GM21786 (cell line): ENCODE measurements around the gene PEX10.
"Not testable (repeated sequence)": the region's sequence is repeated elsewhere in the genome, so short reads cannot be mapped to it uniquely, and the experiment has no call there.

ENCODE experiments used
- ATAC-seq: cut with Tn5 transposase; IDR thresholded peaks from one replicate; pipeline ENCODE4 v1.9.1; 2021; ENCODE audit not compliant: unreplicated experiment

PEX10 gene

DNA sequence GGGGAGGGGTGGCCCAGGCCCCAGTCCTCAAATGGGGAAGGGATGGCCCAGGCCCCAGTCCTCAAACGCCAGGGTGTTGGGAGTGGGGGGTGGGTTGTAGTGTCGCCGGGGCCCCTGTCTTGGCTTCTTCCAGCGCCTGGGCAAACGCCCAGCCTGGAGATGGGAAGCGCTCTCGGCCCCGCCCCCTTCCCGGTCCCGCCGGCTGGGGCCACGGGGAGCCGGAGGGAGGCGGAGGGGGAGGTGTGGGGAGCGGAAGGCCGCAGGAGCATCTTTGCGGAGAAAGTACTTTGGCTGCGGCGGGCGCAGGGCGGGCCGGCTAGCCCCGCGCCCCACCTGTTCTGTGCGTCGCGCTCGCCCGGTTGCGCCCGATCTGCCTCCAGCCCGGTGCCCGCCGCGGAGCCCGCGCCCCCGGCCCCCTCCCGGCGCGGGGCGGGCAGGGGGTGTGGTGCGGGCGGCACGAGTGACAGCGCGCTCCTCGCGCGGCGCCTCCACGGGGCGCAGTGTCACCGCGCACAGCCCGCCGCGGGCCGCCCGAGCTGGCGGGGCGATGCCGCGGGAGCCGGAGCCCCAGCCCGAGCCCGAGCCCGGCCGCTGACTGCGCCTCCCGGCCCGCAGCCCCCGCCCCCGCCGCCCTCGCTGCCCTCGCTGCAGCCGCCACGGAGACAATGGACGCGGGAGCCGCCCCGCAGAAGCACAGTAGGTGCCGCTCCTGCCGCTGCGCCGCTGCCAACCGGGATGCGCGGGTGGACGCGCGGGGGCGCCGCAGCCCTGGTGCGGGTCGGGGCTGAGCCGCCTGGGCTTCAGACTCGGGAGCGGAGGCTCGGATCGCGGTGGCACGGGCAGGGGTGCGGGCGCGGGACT lies 31.1 kb upstream of the PEX10 start:
- ATAC-seq, result no peak

DNA sequence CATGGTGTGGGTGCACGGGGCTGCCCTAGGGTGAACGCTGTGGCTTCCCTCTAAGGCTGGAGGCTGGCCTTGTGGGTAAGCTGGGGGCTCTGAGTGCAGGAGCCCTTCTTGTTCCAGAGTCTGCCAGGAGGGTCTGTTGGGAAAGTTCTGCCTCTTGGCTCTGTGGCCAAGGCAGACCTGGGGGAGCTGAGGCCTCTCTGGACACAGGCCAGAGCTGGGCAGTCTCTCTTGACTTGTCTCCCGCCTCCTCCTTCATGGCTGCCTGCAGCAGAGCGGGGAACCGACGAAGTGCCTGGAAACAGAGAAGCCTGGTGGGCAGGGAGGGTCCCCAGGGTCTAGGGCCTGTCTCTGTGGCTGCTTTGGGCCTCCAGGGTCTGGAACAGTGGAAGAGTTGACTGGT lies 30.3 kb upstream of the PEX10 start:
- no peak for ATAC-seq

DNA sequence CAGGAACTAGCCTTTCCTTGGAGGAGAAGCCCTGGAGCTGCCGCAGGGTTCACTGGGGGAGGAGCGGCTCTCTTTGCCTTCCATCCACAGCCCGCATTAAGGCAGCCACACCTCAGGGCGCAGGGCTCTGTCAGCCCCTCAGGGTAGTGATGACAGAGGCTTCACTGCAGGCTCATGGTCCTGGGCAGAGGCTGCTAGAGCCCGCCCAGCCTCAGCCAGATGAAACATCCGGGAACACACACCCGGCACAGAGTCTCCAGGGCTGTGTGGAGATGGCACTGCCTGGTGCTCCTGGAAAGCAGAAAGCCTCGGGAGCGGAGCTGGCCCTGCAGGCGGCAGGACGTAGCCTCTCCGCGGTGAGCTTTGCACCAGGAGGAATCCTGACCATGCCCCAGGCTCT lies 29.4 kb upstream of the PEX10 start:
- ATAC-seq, result no peak

DNA sequence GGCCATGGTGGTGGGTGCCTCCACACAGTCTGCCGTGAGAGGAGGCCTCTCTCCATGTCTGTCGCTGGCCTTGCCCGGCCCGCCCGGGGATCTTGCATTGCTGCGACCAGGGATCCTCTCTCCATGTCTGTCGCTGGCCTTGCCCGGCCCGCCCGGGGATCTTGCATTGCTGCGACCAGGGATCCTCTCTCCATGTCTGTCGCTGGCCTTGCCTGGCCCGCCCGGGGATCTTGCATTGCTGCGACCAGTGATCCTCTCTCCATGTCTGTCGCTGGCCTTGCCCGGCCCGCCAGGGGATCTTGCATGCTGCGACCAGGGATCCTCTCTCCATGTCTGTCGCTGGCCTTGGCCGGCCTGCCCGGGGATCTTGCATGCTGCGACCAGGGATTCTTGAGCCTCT lies 28.0 kb upstream of the PEX10 start:
- ATAC-seq, result not testable (repeated sequence)

DNA sequence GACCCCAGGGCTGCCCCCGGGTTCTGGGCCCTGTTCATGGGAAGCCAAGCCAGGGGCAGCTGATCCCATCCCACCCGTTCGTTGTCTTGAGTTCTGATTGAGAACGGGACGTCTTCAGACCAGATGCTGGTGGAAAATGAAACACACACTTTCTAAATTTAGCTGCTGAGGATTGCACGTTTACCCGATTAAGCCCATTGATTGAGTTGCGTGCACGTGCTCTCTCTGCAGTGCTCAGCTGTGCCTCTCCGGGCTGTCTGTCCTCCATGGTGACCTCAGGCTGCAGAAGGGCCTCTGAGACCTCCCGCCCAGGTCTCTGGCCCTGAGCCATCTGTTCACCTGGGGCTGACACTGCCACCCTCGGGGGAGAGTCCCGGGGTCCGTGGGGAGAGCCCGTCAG lies 27.0 kb upstream of the PEX10 start:
- ATAC-seq, result no peak

DNA sequence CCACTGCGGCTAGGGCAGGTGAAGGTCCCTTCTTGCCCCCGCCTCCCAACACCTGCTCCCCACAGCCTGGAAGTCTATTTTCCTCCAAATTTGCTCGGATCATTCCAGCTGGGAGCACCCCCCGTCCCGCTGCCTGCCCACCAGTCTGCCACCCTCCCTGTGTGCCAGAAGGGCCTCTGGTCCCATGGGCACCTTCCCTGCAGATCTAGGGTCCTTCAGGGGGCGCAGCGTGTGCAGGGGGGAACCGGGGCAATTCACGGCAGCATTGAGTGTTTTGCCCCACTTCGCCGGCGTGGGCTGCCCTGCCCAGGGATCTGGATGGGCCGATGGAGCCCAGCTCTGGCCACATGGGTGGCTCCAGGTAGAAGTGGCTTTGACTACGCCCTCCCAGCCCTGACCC lies 26.3 kb upstream of the PEX10 start:
- ATAC-seq, result no peak

DNA sequence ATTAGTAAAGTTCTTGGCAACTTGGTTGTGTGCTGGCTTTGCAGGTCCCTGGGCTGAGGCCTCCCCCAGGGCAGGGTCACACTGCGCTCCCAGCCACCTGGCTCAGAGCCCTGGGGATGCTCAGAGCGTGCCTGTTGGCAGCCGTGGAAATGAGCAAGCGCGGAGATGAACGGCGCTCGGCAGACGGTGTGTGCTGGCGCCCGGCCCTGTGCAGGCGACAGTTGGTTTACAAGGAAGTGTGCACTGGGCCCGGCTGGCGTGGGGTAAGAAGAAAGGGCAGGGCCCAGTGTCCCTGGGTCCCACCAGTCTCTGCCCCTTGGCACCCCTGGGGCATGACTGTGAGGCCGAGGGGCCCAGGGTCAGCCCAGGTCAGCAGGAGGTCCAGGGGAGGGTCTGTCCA lies 25.7 kb upstream of the PEX10 start:
- ATAC-seq, result no peak

DNA sequence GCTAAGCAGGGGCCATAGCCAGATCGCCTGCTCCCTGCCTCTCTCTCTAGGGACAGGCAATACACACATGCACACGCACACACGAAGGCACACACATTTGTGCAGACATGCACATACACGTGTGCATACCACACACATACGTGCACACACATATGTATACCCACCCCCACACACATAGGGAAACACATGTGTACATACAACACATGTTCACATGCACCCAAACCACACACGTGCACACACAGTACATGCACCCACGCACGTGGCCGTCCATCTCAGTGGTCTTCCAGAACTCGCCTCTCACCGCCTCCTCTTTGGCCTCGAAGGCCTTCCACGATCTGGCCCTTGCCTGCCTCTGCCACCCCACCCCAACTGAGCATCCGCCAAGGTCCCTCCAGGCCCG lies 25.3 kb upstream of the PEX10 start:
- no peak for ATAC-seq

DNA sequence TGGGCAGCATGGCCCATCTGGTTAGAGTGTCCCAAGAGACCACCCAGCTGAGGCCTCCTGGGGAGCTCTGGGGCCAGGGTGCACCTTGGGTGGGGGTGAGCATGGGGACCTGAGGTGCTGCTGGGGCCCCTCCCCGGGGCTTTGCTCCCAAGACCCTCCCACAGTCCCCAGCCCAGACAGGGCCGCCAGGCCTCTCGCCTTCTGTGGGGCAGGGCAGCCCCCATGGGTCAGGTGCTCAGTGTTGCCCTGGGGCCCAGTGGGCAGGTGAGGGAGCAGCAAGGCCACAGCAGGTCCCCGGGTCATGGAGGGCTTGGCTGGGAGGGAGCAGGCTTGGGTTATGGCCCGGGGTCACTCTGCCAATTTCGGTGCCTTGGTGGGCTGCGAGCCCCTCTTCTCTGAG lies 24.5 kb upstream of the PEX10 start:
- ATAC-seq, result no peak

DNA sequence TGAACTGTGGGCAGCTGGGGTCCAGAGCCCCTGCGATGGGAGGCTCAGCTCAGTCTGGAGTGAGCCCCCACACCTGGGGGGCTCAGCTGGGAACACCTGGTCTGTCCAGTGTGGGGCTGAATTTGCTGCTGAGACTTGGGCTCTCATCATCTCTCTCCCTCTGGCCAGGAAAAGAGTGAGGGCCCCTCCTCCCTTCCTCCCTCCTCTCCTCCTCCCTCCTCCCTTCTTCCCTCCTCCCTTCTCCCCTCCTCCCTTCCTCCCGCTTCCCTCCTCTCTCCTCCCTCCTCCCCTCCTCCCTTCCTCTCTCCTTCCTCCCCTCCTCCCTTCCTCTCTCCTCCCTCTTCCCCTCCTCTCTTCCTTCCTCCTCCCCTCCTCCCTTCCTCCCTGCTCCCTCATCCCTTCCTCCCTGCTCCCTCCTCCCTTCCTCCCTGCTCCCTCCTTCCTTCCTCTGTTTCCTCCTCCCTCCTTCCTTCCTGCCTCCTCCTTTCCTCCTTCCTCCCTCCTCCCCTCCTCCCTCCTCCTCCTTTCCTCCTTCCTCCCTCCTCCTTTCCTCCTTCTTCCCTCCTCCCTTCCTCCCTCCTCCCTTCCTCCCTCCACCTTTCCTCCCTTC lies 23.5 kb upstream of the PEX10 start:
- ATAC-seq, result no peak

DNA sequence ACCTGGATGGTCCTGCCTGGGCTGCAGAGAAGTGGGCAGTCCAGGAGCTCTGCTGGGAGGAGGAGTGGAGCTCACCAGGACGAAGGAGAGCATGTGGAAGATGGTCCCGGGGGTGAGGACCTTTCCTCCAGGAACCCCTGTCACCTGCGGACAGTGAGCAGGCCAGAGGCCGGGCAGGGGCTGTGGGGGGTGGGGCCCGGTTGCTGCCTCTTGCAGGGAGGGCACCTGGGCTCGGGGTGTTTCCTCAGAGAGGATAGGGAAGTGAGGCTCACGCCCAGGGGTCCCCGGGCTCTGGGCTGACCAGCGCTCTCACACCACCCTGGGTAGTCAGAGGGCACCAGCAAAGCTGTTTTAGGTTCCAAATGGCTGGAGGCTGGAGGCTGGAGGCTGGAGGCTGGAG lies 22.7 kb upstream of the PEX10 start:
- ATAC-seq, result no peak

DNA sequence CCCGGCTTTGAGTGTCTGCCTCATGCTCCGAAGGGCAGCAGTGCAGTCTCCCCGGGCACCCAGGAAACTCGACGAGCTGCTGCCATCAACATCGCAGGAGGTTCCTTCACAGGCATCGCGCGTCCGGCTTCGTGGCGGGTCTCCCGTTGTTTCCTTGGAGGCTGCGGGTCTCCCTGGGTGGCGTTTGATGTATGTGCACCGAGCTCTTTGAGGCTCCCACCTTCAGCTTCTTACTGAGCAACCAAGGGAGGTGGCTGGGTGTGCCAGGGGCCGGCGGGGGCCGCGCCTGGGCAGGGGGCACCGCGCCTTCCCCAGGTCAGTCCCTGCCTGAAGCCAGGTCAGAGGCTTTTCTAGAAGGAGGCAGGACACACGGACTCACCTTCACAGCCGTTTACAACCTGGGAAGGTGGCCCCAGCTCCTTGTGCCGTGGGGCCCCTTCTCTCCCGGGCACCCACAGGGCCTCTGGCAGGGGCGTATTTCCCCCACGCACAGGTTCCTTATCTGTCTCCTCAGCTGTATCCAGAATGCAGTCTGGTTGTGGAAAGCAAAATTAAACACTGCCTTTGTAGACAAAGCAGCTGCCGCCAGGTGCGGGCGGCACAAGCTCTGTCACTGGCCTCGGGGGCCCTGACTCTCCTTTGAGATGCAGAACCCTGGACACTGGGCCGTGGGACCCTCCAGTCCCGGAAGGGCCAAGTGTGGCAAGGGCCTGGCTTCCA lies 21.7 kb upstream of the PEX10 start:
- no peak for ATAC-seq

DNA sequence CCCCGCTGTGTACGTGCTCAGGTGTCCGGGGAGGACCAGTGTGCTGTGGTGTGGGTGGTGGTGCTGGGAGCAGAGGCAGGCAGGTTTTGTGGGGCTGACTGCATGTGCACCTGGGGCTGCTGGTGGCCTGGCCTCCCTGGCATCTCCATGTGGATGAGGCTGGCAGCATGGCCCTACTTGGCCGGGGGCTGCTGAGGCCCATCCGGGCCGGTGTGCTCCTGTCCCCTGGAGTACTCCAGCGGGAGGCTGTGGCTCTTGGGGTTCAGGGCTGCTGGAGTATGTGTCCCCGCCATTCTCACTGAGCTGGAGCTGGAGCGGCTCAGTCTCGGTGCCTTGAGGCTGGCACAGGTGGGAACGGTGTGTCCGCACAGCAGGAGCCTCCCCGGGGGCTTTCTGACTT lies 20.8 kb upstream of the PEX10 start:
- no peak for ATAC-seq

DNA sequence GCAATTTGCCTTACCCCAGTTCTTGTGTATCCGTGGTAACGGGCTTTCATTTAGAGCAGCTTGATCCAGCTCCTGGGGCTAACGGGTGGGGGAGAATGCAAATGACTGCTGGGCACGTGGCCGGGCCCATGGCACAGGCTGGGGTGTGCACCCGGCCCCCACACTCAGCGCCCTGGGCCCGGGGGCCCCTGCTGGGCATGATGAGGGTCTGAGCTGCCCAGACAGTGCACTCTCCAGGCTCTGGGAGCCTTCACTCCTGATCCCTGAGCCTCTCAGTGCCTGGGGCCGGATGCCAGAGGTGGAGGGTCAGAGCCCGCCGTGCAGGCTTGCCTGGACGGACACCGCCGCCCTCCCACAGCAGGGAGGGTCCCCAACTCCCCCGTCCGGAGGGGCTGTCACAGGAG lies 20.1 kb upstream of the PEX10 start:
- no peak for ATAC-seq

DNA sequence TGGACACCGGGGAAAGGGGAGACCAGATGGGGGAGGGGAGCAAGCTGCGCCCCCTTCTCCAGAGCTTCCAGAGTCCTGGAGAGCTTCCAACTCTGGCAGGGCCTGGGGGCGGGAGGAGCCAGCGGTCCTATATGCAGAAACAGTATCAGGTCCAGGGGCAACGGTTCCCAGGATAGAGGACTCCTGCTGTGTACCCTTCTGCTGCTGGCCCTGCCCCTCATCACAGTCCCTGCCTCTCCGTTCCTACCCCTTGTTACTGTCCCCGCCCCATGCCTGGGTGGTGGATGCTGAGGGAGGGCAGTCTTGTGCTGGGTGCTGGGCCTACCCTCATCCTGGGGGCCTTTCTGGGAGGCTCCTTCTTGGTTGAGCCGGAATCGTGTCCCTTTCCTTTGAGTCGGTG lies 19.2 kb upstream of the PEX10 start:
- ATAC-seq, result no peak

DNA sequence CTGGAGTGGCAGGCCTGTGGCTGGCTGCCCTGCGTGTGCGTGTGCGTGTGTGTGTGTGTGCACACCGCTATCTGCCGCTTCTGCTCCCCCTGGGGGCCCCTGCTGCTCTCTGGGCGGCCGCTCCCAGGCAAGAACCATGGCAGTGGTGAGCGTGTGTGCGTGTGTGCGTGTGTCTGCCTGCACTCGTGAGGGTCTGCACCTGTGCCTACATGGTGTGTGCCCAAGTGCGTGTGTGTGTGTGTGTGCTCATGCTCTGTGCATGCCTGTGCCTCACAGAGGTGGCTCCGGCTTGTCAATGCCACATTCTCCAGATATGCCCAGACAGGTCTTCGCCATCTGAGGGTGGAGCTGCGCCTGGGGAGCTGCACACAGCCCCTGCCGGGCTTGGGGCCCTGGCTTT lies 18.7 kb upstream of the PEX10 start:
- no peak for ATAC-seq

DNA sequence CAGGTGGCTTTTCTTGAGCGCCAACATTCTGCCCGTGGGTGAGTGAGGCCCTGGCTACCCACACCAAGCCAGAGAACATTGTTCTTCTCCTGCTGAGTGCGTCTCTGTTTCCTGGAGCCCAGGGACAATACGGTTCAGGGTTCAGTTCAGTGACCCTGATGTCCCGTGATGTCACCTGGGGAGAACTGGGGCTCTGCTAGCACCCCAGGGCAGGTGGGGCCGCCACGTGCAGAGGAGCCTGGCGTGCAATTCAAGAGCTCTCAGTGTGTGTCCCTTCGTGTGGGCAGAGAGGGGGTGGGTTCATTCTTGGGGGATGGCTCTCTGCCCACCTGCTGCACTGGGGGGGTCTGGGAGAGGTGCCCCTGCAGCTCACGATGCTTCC lies 18.2 kb upstream of the PEX10 start:
- ATAC-seq, result no peak

DNA sequence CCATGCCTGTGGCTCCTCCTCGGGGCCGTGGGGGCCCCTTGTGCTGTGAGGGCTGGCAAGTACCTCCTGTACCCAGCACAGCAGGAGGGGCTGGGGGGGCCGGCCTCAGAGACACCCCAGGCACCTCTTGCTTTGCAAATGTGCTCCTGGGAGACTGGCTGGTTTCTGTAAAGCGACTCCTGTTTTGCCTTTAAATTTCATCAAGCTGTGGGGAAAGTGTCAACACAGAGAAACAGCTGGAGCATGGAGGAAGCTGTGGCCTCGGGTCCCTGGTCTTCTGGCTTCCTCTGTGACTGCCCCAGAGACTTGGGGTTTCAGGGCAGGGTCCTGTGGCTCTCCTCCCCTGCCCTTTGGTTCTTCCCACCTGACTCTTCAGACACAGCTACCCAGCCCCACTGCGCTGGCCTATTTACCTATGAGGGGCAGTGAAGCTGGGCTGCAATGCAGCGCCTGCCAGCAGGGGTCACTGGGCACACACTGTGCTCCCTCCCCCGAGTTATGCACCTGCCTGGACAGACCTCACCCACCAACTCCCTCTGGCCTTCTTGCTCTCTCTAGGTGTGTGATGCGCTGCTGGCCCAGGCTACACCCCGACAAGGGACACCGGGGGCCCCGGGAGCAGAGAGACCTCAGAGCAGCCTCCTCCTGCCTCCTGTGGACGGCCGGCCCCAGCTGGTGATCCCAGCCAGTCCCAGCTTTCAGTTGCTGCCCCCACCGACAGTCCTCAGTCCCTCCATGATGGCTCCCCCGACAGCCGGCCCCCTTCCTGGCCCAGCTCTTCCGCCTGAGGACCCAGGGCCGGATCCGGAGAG lies 17.6 kb upstream of the PEX10 start:
- no peak for ATAC-seq

DNA sequence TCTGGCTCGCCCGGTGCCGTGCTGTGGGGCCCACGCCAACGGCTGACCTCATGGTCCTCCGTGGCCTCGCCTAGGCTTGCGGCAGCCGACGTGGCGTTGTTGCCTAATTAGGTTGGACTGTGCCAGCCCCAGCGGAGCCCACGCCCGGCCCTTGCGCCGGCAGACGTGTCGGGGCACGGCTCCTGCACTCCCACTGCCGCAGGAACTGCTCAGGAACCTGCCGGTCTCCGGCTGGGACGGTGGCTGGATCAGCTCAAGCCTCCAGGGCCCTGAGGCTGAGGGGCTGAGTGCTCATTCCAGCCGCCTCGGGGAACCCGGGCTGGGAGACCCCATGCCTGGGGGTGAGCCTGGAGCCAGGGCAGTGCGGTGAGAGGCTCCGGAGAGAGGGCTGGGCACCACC lies 16.1 kb upstream of the PEX10 start:
- no peak for ATAC-seq

DNA sequence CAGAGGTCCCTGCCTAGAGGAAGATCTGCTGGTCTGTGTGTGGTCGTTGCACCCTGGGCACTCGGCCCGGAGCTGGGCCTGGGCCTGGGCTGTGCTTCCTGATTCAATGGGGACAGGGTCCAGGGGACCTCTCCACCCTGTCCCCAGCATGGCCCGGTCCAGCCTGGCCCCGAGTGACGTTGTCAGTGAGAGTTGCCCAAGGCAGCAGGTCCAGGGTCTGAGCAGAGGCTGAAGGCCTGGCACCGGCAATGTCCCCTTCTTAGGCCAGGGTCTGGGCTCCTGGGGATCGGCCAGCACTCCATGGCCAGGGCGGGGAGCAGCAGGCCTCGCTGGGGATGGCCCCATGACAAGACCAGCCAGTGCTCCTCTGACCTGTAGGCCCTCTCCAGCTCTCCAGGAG lies 15.6 kb upstream of the PEX10 start:
- no peak for ATAC-seq

DNA sequence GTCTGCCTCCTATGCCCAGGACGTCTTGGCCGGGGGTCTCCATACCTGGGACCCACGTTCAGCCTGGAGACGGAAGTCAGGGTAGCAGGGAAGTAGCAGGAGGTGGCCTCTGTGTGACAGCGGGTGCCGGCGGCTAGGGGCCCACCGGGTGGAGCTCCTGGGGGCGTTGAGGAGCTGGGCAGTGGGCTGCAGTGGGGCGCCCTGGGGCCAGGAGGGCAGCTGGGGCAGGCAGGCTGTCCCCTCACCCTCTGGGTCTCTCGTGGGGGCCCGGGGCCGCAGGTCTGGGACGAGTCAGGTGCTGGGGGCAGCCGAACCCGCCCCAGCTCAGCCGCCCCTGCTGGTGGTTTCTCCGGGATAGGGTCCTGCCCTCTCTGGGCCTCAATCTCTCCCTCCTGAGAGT lies 14.7 kb upstream of the PEX10 start:
- no peak for ATAC-seq
